ENCODE measurements around the gene NUCB1.
"Not testable (repeated sequence)": the region's sequence is repeated elsewhere in the genome, so short reads cannot be mapped to it uniquely, and the experiment has no call there.

- TF ChIP-seq MAX (IDR thresholded peaks at IDR 0.05; ENCODE audit: low read depth, low read length); CTCF (IDR thresholded peaks at IDR 0.05; ENCODE audit: low read depth, low read length); POLR2A (IDR thresholded peaks at IDR 0.05; ENCODE audit: extremely low read depth, insufficient read length): not testable (repeated sequence)
Observed at GRCh38 chr19:48902291-48902690, 2.2 kb downstream of the NUCB1 start.
